T-helper 1 cell (primary cell): Measurements from ENCODE around the gene OR6K6.

Source experiments
- DNase-seq, 5 donors: peaks; one replicate each; pipeline ENCODE4 v3.0.0-alpha.2; 2012 to 2020

OR6K6 gene

DNA sequence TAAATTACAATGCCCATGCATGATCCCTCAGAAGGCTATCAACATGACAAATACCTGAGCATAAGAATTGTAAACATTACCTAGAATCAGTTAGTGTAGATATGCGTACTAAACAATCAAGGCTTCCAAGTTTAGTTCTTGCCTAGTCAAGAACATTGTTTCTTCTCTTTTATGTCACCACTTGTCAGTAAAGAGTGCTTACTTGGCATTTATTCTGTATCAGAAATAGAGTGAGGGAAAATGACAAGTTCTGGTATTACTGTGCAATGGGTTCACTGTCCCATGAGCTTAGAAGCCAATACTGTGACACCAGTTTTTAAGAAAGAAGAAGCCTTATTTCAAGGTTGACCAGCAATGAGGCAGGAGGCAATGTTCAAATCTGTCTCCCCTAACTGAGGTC is 49.2 kb downstream of the OR6K6 start:
- DNase-seq, result no peak
